Measurements from ENCODE around the gene HECTD3.
"Not testable (repeated sequence)": the region's sequence is repeated elsewhere in the genome, so short reads cannot be mapped to it uniquely, and the experiment has no call there.

The HECTD3 gene

GRCh38 chr1:44995467-44996238 lies 15.5 kb downstream of the HECTD3 start:
- no peaks in the 10 kb centered on the region for H4K20me1 ChIP-seq
- no peak overlapping the region for H3K9ac ChIP-seq
- no peaks in the 10 kb centered on the region for H3K36me3 ChIP-seq
- H3K4me1 ChIP-seq: no peaks in the 10 kb centered on the region
- H3K9me3 ChIP-seq: no peaks in the 10 kb centered on the region
- TF ChIP-seq Cebpa-rat (IDR thresholded peaks at IDR 0.05): no peak
- no peak overlapping the region for H3K4me2 ChIP-seq
- no peaks in the 10 kb centered on the region for H3K27me3 ChIP-seq
- no peak overlapping the region for H3K4me3 ChIP-seq
- no peak overlapping the region for H3K27ac ChIP-seq

GRCh38 chr1:44994309-44994898 lies 16.7 kb downstream of the HECTD3 start:
- Histone ChIP-seq H3K9me3 (no peaks in the 10 kb centered on the region), H3K27me3 (no peaks in the 10 kb centered on the region), H3K9ac (no peak overlapping the region), H3K4me2 (no peak overlapping the region), H4K20me1 (no peaks in the 10 kb centered on the region), H3K36me3 (no peaks in the 10 kb centered on the region), H3K4me1 (no peaks in the 10 kb centered on the region), H3K4me3 (no peak overlapping the region), H3K27ac (no peak overlapping the region)
- TF ChIP-seq Cebpa-rat (IDR thresholded peaks at IDR 0.05): no peak

GRCh38 chr1:44988531-44989156 lies 22.5 kb downstream of the HECTD3 start:
- TF ChIP-seq Cebpa-rat (IDR thresholded peaks at IDR 0.05): no peak

GRCh38 chr1:44985747-44986359 lies 25.3 kb downstream of the HECTD3 start:
- H3K4me2 ChIP-seq: peak overlapping the region; percentile 98
- no peaks in the 10 kb centered on the region for H3K9me3 ChIP-seq
- no peaks in the 10 kb centered on the region for H4K20me1 ChIP-seq
- H3K4me3 ChIP-seq: peak overlapping the region; percentile 78
- H3K9ac ChIP-seq: peak overlapping the region; percentile 84
- H3K36me3 ChIP-seq: peaks cover 7% of the 10 kb centered on the region
- H3K27ac ChIP-seq: peak overlapping the region; percentile 59
- H3K4me1 ChIP-seq: peaks cover 19% of the 10 kb centered on the region
- H3K27me3 ChIP-seq: no peaks in the 10 kb centered on the region
- TF ChIP-seq Cebpa-rat (IDR thresholded peaks at IDR 0.05): no peak

More at GRCh38 chr1:44988531-44989156, 22.5 kb downstream of the HECTD3 start:
- H3K36me3 ChIP-seq: no peaks in the 10 kb centered on the region
- no peak overlapping the region for H3K27ac ChIP-seq
- H3K9me3 ChIP-seq: no peaks in the 10 kb centered on the region
- no peak overlapping the region for H3K9ac ChIP-seq
- H3K4me2 ChIP-seq: no peak overlapping the region
- H4K20me1 ChIP-seq: no peaks in the 10 kb centered on the region
- H3K27me3 ChIP-seq: no peaks in the 10 kb centered on the region
- H3K4me1 ChIP-seq: peaks cover 19% of the 10 kb centered on the region
- no peak overlapping the region for H3K4me3 ChIP-seq

- not testable (repeated sequence) for H3K27ac ChIP-seq, H3K4me1 ChIP-seq, H4K20me1 ChIP-seq, H3K9ac ChIP-seq, H3K4me3 ChIP-seq, H3K27me3 ChIP-seq, H3K4me2 ChIP-seq
- Histone ChIP-seq H3K9me3 (peaks cover 27% of the 10 kb centered on the region), H3K36me3 (peaks cover 88% of the 10 kb centered on the region)
Measured at GRCh38 chr1:44977372-44977771, 33.8 kb downstream of the HECTD3 start.

GRCh38 chr1:44976252-44976651 lies 34.9 kb downstream of the HECTD3 start:
- H3K9me3 ChIP-seq: peaks cover 27% of the 10 kb centered on the region
- H3K4me3 ChIP-seq: no peak overlapping the region
- no peak overlapping the region for H3K27ac ChIP-seq
- TF ChIP-seq Cebpa-rat (IDR thresholded peaks at IDR 0.05): no peak
- no peak overlapping the region for H3K4me2 ChIP-seq
- H4K20me1 ChIP-seq: no peaks in the 10 kb centered on the region
- peaks cover 96% of the 10 kb centered on the region for H3K36me3 ChIP-seq
- H3K4me1 ChIP-seq: no peaks in the 10 kb centered on the region
- H3K9ac ChIP-seq: no peak overlapping the region
- H3K27me3 ChIP-seq: no peaks in the 10 kb centered on the region

- no peaks in the 10 kb centered on the region for H3K4me1 ChIP-seq
- H3K36me3 ChIP-seq: peaks cover 85% of the 10 kb centered on the region
- H3K27me3 ChIP-seq: no peaks in the 10 kb centered on the region
- H4K20me1 ChIP-seq: no peaks in the 10 kb centered on the region
- H3K4me3 ChIP-seq: no peak overlapping the region
- H3K27ac ChIP-seq: no peak overlapping the region
- no peak overlapping the region for H3K4me2 ChIP-seq
- no peak overlapping the region for H3K9ac ChIP-seq
- no peak for TF ChIP-seq Cebpa-rat (IDR thresholded peaks at IDR 0.05)
- peaks cover 27% of the 10 kb centered on the region for H3K9me3 ChIP-seq
Measured at GRCh38 chr1:44973645-44974044, 37.5 kb downstream of the HECTD3 start.

GRCh38 chr1:44970317-44970716 lies 40.8 kb downstream of the HECTD3 start:
- no peak overlapping the region for H3K4me3 ChIP-seq
- no peaks in the 10 kb centered on the region for H4K20me1 ChIP-seq
- H3K4me2 ChIP-seq: no peak overlapping the region
- no peaks in the 10 kb centered on the region for H3K9me3 ChIP-seq
- no peak for TF ChIP-seq Cebpa-rat (IDR thresholded peaks at IDR 0.05)
- no peak overlapping the region for H3K27ac ChIP-seq
- no peaks in the 10 kb centered on the region for H3K4me1 ChIP-seq
- H3K36me3 ChIP-seq: peaks cover 78% of the 10 kb centered on the region
- H3K9ac ChIP-seq: no peak overlapping the region
- no peaks in the 10 kb centered on the region for H3K27me3 ChIP-seq

GRCh38 chr1:44964396-44964795 lies 46.7 kb downstream of the HECTD3 start:
- Histone ChIP-seq H3K27me3 (no peaks in the 10 kb centered on the region), H3K4me1 (no peaks in the 10 kb centered on the region), H4K20me1 (no peaks in the 10 kb centered on the region), H3K4me3 (no peak overlapping the region), H3K9me3 (no peaks in the 10 kb centered on the region), H3K36me3 (peaks cover 43% of the 10 kb centered on the region), H3K4me2 (no peak overlapping the region), H3K9ac (no peak overlapping the region), H3K27ac (no peak overlapping the region)
- no peak for TF ChIP-seq Cebpa-rat (IDR thresholded peaks at IDR 0.05)

- Histone ChIP-seq H3K4me2 (no peak overlapping the region), H4K20me1 (no peaks in the 10 kb centered on the region), H3K27ac (no peak overlapping the region), H3K27me3 (no peaks in the 10 kb centered on the region), H3K4me3 (no peak overlapping the region), H3K9ac (no peak overlapping the region), H3K36me3 (peaks cover 49% of the 10 kb centered on the region), H3K9me3 (no peaks in the 10 kb centered on the region), H3K4me1 (no peaks in the 10 kb centered on the region)
- no peak for TF ChIP-seq Cebpa-rat (IDR thresholded peaks at IDR 0.05)
Measured at GRCh38 chr1:44962729-44963128, 48.4 kb downstream of the HECTD3 start.

- not testable (repeated sequence) for H3K4me3 ChIP-seq
- peaks cover 54% of the 10 kb centered on the region for H3K36me3 ChIP-seq
Measured at GRCh38 chr1:44962022-44962421, 49.1 kb downstream of the HECTD3 start.

GRCh38 chr1:44957566-44957965 lies 53.6 kb downstream of the HECTD3 start:
- H3K4me2 ChIP-seq, H3K4me3 ChIP-seq, H3K4me1 ChIP-seq, H3K9me3 ChIP-seq, H4K20me1 ChIP-seq, H3K9ac ChIP-seq, H3K27ac ChIP-seq, H3K27me3 ChIP-seq: not testable (repeated sequence)
- peaks cover 48% of the 10 kb centered on the region for H3K36me3 ChIP-seq

More at GRCh38 chr1:44962022-44962421, 49.1 kb downstream of the HECTD3 start:
- not testable (repeated sequence) for H3K27me3 ChIP-seq, H3K4me2 ChIP-seq, H4K20me1 ChIP-seq, H3K9me3 ChIP-seq, H3K27ac ChIP-seq, H3K4me1 ChIP-seq, H3K9ac ChIP-seq

GRCh38 chr1:44956077-44956476 lies 55.0 kb downstream of the HECTD3 start:
- H3K4me2 ChIP-seq, H3K9me3 ChIP-seq, H4K20me1 ChIP-seq, H3K4me1 ChIP-seq, H3K9ac ChIP-seq, H3K4me3 ChIP-seq, H3K27me3 ChIP-seq, H3K27ac ChIP-seq: not testable (repeated sequence)
- H3K36me3 ChIP-seq: peaks cover 48% of the 10 kb centered on the region

Measured in BLaER1 (cell line).